NCI-H1436 (cell line): ENCODE results near the gene TTLL8.
"Not testable (repeated sequence)": the region's sequence is repeated elsewhere in the genome, so short reads cannot be mapped to it uniquely, and the experiment has no call there.

ENCODE experiments used
- DNase-seq: peaks from one replicate; lab custom pipeline; 2025; lab: John Stamatoyannopoulos, UW

Gene TTLL8

GRCh38 chr22:50058061-50058905 lies at the start of gene TTLL8:
Gene TTLL8, minus strand, starts transcription at chr22:50058298.
- no peak for DNase-seq

GRCh38 chr22:50107529-50107928 lies 49.4 kb upstream of the TTLL8 start:
- no peak for DNase-seq

- DNase-seq: peak; percentile 13
Measured at GRCh38 chr22:50105208-50106100, 47.4 kb upstream of the TTLL8 start.

- no peak for DNase-seq
Measured at GRCh38 chr22:50104141-50104544, 46.0 kb upstream of the TTLL8 start.

- DNase-seq: no peak
Measured at GRCh38 chr22:50102946-50103345, 44.8 kb upstream of the TTLL8 start.

- no peak for DNase-seq
Measured at GRCh38 chr22:50101870-50102565, 43.9 kb upstream of the TTLL8 start.

GRCh38 chr22:50098052-50098451 lies 40.0 kb upstream of the TTLL8 start:
- no peak for DNase-seq

- DNase-seq: no peak
Measured at GRCh38 chr22:50092342-50092741, 34.2 kb upstream of the TTLL8 start.

- no peak for DNase-seq
Measured at GRCh38 chr22:50091092-50091768, 33.1 kb upstream of the TTLL8 start.

- no peak for DNase-seq
Measured at GRCh38 chr22:50090412-50090714, 32.3 kb upstream of the TTLL8 start.

- no peak for DNase-seq
Measured at GRCh38 chr22:50089682-50090411, 31.7 kb upstream of the TTLL8 start, which contains the start of gene MOV10L1. Gene MOV10L1, plus strand, starts transcription at chr22:50090006. Its CDS starts 83 bp downstream, at chr22:50090089.

GRCh38 chr22:50089231-50089630 lies 31.1 kb upstream of the TTLL8 start:
- no peak for DNase-seq

GRCh38 chr22:50088096-50088495 lies 30.0 kb upstream of the TTLL8 start:
- no peak for DNase-seq

- DNase-seq: no peak
Measured at GRCh38 chr22:50087646-50088045, 29.5 kb upstream of the TTLL8 start.

- DNase-seq: not testable (repeated sequence)
Measured at GRCh38 chr22:50086975-50087374, 28.9 kb upstream of the TTLL8 start.

- no peak for DNase-seq
Measured at GRCh38 chr22:50086526-50086925, 28.4 kb upstream of the TTLL8 start.

GRCh38 chr22:50085211-50085972 lies 27.3 kb upstream of the TTLL8 start, which contains the start of gene MLC1:
Gene MLC1, minus strand, starts transcription at chr22:50085426. Its CDS starts 524 bp downstream, at chr22:50084902.
- DNase-seq: no peak

GRCh38 chr22:50084614-50085021 lies 26.5 kb upstream of the TTLL8 start:
- DNase-seq: no peak

GRCh38 chr22:50084080-50084477 lies 26.0 kb upstream of the TTLL8 start:
- no peak for DNase-seq

- no peak for DNase-seq
Measured at GRCh38 chr22:50083462-50084079, 25.5 kb upstream of the TTLL8 start.
